Endothelial cell of umbilical vein (primary cell): Measurements from ENCODE around the gene CDS2. TPM values are rescaled to one million over a fixed set of nuclear protein-coding genes. Genes with fewer than 3 reads are reported as not detected.

Experiments used
- BruUV-seq: library from RNA; stranded (reverse); fragments of 400-500 nt; replicated peaks from 2 replicates; lab custom pipeline; 2021; lab: Mats Ljungman, UMichigan
- CTCF ChIA-PET: fragments of 300-600, 350-600 bp; sonication (Branson Sonifier 250); formaldehyde crosslinking; loops from one replicate; lab custom pipeline; 2021; ENCODE audit warnings: antibody characterized with exemption, inconsistent platforms; lab: Charles Lee
- POLR2A ChIA-PET: fragments of 300-600, 350-600 bp; sonication (Branson Sonifier 250); formaldehyde crosslinking; loops from one replicate; lab custom pipeline; 2021; ENCODE audit warnings: antibody characterized with exemption, inconsistent platforms; lab: Charles Lee
- DNase-seq: peaks from one replicate; pipeline ENCODE4 v3.0.0-alpha.2; 2011; ENCODE audit warnings: low read depth, low spot score
- FAIRE-seq: peaks from 2 replicates; lab custom pipeline; 2011; peaks lifted over from hg19 to GRCh38; lab: Jason Lieb, UNC
- H2AFZ ChIP-seq: 2 replicates; pipeline ENCODE4 v1.6.0; 2012; ENCODE audit warnings: low read depth, low read length, control low read depth, inconsistent platforms
- H3K27ac ChIP-seq: 2 replicates; pipeline ENCODE4 v1.5.1; 2011; ENCODE audit warnings: low read depth, mild to moderate bottlenecking, control low read depth, low read length, moderate library complexity; ENCODE audit not compliant: insufficient read depth
- H3K27me3 ChIP-seq, 2 experiments: 2 replicates each; pipeline versions ENCODE4 v1.6.0 to v1.6.1; 2011; ENCODE audit warnings: low read length in 2 of 2, mixed read lengths in 1 of 2; ENCODE audit not compliant: control insufficient read depth in 2 of 2, insufficient read depth in 2 of 2
- H3K36me3 ChIP-seq, 2 experiments: 2 replicates in 1 of 2; 3 replicates in 1 of 2; pipeline ENCODE4 v1.5.1; 2011; ENCODE audit warnings: low read length in 2 of 2, mild to moderate bottlenecking in 1 of 2, moderate library complexity in 1 of 2; ENCODE audit not compliant: control insufficient read depth in 2 of 2, insufficient read depth in 2 of 2; ENCODE audit errors: extremely low read depth in 1 of 2
- H3K4me1 ChIP-seq: 3 replicates; pipeline ENCODE4 v1.5.1; 2011; ENCODE audit warnings: mild to moderate bottlenecking, low read length; ENCODE audit not compliant: control insufficient read depth, insufficient read depth; ENCODE audit errors: extremely low read depth
- H3K4me2 ChIP-seq: 2 replicates; pipeline ENCODE4 v1.6.1; 2011; ENCODE audit warnings: low read length, control low read depth, mixed read lengths; ENCODE audit not compliant: insufficient read depth
- H3K4me3 ChIP-seq, 3 experiments: fragments of 200-600 bp in 1 of 3; sonication (generic), shearing (Covaris generic) in 1 of 3; replicated peaks in 1 of 3; 2 replicates each; pipeline ENCODE4 v1.5.1; 2011 to 2016; ENCODE audit warnings: control low read depth in 3 of 3, low read length in 3 of 3, mild to moderate bottlenecking in 2 of 3, inconsistent platforms in 1 of 3, low read depth in 1 of 3, moderate library complexity in 1 of 3; ENCODE audit not compliant: insufficient read depth in 1 of 3
- H3K79me2 ChIP-seq: 2 replicates; pipeline ENCODE4 v1.6.0; 2012; ENCODE audit warnings: low read length, inconsistent platforms; ENCODE audit not compliant: control insufficient read depth, insufficient read depth
- H3K9ac ChIP-seq: replicated peaks from 2 replicates; pipeline ENCODE3; 2011; ENCODE audit warnings: low read length, control low read depth; ENCODE audit not compliant: insufficient read depth; ENCODE audit errors: extremely low read depth
- H3K9me1 ChIP-seq: replicated peaks from 3 replicates; pipeline ENCODE4 v1.6.0; 2011; ENCODE audit warnings: mild to moderate bottlenecking, low read length; ENCODE audit not compliant: control insufficient read depth, insufficient read depth; ENCODE audit errors: extremely low read depth
- H3K9me3 ChIP-seq: replicated peaks from 2 replicates; pipeline ENCODE4 v1.5.1; 2012; ENCODE audit warnings: low read length, inconsistent platforms; ENCODE audit not compliant: control insufficient read depth, insufficient read depth
- H4K20me1 ChIP-seq: replicated peaks from 2 replicates; pipeline ENCODE3; 2011; ENCODE audit warnings: mild to moderate bottlenecking, low read length; ENCODE audit not compliant: control insufficient read depth, insufficient read depth; ENCODE audit errors: extremely low read depth
- FOS ChIP-seq: IDR thresholded peaks from 2 replicates; pipeline ENCODE4 v1.6.1; 2011; ENCODE audit warnings: mild to moderate bottlenecking, low read length, moderate library complexity, borderline replicate concordance; ENCODE audit not compliant: insufficient read depth
- JUN ChIP-seq: IDR thresholded peaks from 2 replicates; pipeline ENCODE4 v1.6.1; 2011; ENCODE audit warnings: borderline replicate concordance, low read depth; ENCODE audit not compliant: insufficient read length, insufficient read depth
- MYC ChIP-seq: IDR thresholded peaks from one replicate; pipeline ENCODE4 v1.6.1; 2011; ENCODE audit warnings: mild to moderate bottlenecking, low read depth, low read length
- POLR2AphosphoS5 ChIP-seq: IDR thresholded peaks from 2 replicates; pipeline ENCODE4 v1.6.1; 2012; ENCODE audit warnings: low read depth, mild to moderate bottlenecking, control low read depth, low read length, moderate library complexity; ENCODE audit not compliant: insufficient read depth
- dilution Hi-C: fragments of 300-500 bp; cut with MboI; formaldehyde crosslinking; loops from one replicate; pipeline ENCODE4 v1.15.0; 2019; ENCODE audit warnings: low sequenced_read_pairs; ENCODE audit not compliant: extremely low pct_ligation_motif_present
- intact Hi-C: fragments of 100-400 bp; cut with micrococcal nuclease; formaldehyde crosslinking; loops from one replicate; pipeline ENCODE4 v1.10.0; 2022
- polyA plus RNA-seq, 4 experiments: library from polyadenylated mRNA; depleted of rRNA in 3 of 4; stranded (reverse) in 3 of 4; unstranded in 1 of 4; fragments of >200 nt; gene quantifications; 2 replicates each; pipeline versions ENCODE4 v1.2.1 to v1.2.3, GENCODE V29; 2011 to 2012; ENCODE audit warnings: missing spikeins in 1 of 4
- total RNA-seq: library from RNA; stranded (reverse); gene quantifications from 2 replicates; pipeline ENCODE4 v1.2.3, GENCODE V29; 2021

The CDS2 gene
- total and polyA plus RNA-seq, 2 donors (not counting 3 experiments of a cell fraction or from before 2014, with no cell fraction given), result 47.0 to 49.0 TPM

GRCh38 chr20:5109276-5109675 is 17.5 kb upstream of the CDS2 start:
- FAIRE-seq (no peak), DNase-seq (no peak)
- Histone ChIP-seq H3K9me1 (no peaks in the 10 kb centered on the region), H3K79me2 (peaks cover 12% of the 10 kb centered on the region), H3K27me3 (no peaks in the 10 kb centered on the region), H3K4me2 (no peak overlapping the region), H3K9ac (no peak overlapping the region), H3K36me3 (peaks cover 2 to 9% of the 10 kb centered on the region in 2 experiments), H4K20me1 (no peaks in the 10 kb centered on the region), H2AFZ (no peak overlapping the region), H3K4me1 (peaks cover 15% of the 10 kb centered on the region), H3K27ac (no peak overlapping the region), H3K9me3 (no peaks in the 10 kb centered on the region), H3K4me3 (no peak overlapping the region)
- dilution Hi-C loops (no loop called here), intact Hi-C loops (no loop called here)
- TF ChIP-seq MYC, result no peak
- ChIA-PET POLR2A (no interaction called here), CTCF (no interaction called here)
- no TSS peak for BruUV-seq

GRCh38 chr20:5113615-5113986 is 13.2 kb upstream of the CDS2 start:
- Histone ChIP-seq H3K9me3 (no peaks in the 10 kb centered on the region), H2AFZ (no peak overlapping the region), H3K27me3 (no peaks in the 10 kb centered on the region), H3K36me3 (peaks cover 0 to 3% of the 10 kb centered on the region in 2 experiments), H3K4me3 (peak overlapping the region in 2 of 3 experiments; percentile 77 to 94), H3K4me2 (peak overlapping the region; percentile 74), H3K79me2 (peaks cover 40% of the 10 kb centered on the region), H3K4me1 (peaks cover 30% of the 10 kb centered on the region), H4K20me1 (no peaks in the 10 kb centered on the region), H3K9me1 (no peaks in the 10 kb centered on the region), H3K27ac (peak overlapping the region; percentile 93), H3K9ac (peak overlapping the region; percentile 97)
- dilution Hi-C loops (no loop called here), intact Hi-C loops (no loop called here)
- CTCF ChIA-PET, result no interaction called here
- POLR2A ChIA-PET, result no interaction called here
- BruUV-seq, result no TSS peak
- no peak for TF ChIP-seq JUN
- TF ChIP-seq POLR2AphosphoS5, result no peak
- no peak for TF ChIP-seq FOS
- FAIRE-seq (no peak), DNase-seq (no peak)
